Activated naive CD8-positive, alpha-beta T cell treated with anti-CD3 and anti-CD28 coated beads, Interleukin-2, amount 50 U/mL, for 24 hours (primary cell): Measurements from ENCODE around the gene MKNK2.

ENCODE experiments used
- ATAC-seq: fragments of 150-1000 bp; cut with Tn5 transposase; one replicate; pipeline ENCODE4 v1.10.0; 2021
- DNase-seq: peaks from one replicate; pipeline ENCODE4 v3.0.0; 2021
- H3K27ac Mint-ChIP-seq: one replicate; pipeline ENCODE4 v1.8.0; 2021; ENCODE audit warnings: mild to moderate bottlenecking, mixed read lengths
- H3K27me3 Mint-ChIP-seq: one replicate; pipeline ENCODE4 v1.8.0; 2021; ENCODE audit warnings: mixed read lengths
- H3K36me3 Mint-ChIP-seq: one replicate; pipeline ENCODE4 v1.8.0; 2021; ENCODE audit warnings: low read depth, mixed read lengths
- H3K4me1 Mint-ChIP-seq: one replicate; pipeline ENCODE4 v1.8.0; 2021; ENCODE audit warnings: mixed read lengths
- H3K4me3 Mint-ChIP-seq: one replicate; pipeline ENCODE4 v1.8.0; 2021; ENCODE audit warnings: mild to moderate bottlenecking, moderate library complexity, mixed read lengths
- H3K9me3 Mint-ChIP-seq: one replicate; pipeline ENCODE4 v1.8.0; 2021; ENCODE audit warnings: mixed read lengths

Gene MKNK2

DNA sequence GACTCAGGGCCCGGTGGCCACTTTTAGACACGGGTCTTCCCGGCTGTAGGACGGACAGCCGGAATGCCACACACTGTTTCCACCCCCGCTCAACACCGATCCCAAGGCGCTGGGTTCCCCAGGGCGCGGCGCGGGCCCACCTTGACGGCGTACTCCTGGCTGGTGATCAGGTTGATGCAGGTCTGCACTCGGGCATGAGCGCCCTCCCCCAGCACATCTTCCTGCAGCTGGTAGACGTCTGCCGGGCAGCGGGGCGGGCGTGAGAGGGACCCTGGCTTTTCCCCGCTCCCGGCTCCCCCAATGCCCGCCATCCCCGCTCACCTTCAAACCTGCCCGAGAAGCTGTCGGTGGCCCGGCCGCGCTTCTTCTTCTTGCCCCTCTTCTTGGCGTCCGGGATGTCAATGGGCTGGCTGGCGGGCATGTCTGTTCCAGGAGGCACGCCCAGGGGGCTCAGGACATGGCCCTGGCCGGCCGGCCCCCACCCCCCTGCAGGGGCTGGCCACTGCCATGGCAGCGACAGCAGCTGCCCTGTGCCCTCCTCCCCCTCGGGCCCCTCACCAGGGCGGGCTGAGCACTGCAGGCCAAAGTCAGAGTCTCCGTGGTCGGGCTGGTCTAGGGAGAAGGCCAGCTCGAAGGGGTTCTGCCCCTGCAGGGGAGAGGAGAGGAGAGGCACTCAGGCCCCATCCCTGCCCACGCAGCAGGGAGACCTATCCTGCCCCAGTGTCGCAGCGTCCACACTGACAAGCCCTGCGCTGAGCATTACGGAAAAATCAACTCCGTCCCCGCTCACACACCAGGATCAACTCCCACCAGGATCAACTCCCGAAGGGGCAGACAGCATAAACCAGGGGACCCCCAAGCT, 4.8 kb downstream of the MKNK2 start:
- DNase-seq (no peak), ATAC-seq (no peak)
- Mint-ChIP-seq H3K4me3 (no peak overlapping the region), H3K9me3 (no peaks in the 10 kb centered on the region), H3K36me3 (no peaks in the 10 kb centered on the region), H3K4me1 (peaks cover 45% of the 10 kb centered on the region), H3K27me3 (no peaks in the 10 kb centered on the region), H3K27ac (no peak overlapping the region)

DNA sequence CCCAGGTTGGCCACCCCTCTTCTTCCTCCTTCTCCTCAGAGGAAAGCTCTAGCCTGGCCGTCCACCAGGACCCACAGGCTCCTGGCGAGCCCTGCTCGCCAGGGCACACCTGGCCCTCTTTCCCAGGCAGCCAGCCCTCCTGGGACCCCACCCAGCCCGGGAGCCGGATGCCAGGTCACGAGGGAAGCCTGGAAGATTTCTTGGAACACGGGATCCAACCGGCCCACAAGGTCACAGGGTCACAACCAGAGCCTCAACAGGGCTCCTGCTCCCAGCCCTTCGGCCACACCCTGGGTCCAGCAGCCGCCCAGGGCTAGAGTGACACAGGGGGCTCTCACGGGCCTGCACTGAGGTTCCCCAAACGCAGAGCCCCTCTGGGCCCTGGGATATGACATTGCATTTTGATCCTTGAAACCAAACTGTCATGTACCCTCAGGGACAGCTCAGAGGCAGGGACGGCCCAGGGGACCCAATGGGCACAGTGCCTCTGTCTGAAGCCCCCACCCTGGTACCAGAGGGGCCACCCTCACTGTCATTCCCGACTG, 5.5 kb downstream of the MKNK2 start:
- Mint-ChIP-seq H3K4me3 (no peak overlapping the region), H3K36me3 (peaks cover 3% of the 10 kb centered on the region), H3K4me1 (peaks cover 49% of the 10 kb centered on the region), H3K27me3 (no peaks in the 10 kb centered on the region), H3K9me3 (no peaks in the 10 kb centered on the region), H3K27ac (no peak overlapping the region)
- DNase-seq (no peak), ATAC-seq (no peak)

DNA sequence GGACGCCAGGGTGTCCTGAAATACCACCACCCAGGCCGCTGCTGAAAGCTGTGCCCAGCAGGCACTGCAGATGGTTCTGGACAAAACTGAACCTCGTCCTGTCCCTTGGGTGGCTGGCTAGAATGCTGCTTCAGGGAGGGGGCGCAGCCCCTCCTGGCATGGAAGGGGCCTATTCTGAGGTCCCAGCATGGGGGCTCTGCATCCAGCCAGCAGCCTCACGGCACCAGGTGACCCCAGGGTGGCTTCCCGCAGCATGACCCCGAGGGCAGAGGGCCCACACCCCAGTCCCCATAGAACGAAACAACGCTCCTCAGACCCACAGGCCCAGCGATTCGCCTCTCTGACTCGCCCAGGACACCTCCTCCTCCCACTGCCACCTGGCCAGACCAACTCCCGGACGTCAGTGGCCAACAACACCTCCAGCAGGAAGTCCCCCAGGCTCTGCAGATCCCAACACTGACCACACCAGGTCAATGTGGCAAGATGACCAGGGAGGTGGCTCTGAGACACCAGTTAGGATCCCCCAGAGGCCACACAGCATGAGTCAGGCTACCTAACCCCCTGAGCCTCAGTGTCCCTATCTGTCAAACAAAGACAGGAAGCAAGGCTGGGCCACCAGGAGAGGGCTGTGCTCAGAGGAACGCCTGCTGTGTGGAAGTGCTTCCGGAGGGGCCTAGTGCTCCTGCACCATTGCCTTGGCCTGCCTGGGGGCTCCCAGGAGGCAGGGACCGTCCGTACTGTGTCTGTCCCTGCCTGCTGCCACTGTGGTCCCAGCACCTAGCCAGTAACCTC, 6.1 kb downstream of the MKNK2 start:
- ATAC-seq = no peak
- H3K27ac Mint-ChIP-seq = no peak overlapping the region
- H3K4me1 Mint-ChIP-seq = peaks cover 47% of the 10 kb centered on the region
- no peak overlapping the region for H3K4me3 Mint-ChIP-seq
- H3K27me3 Mint-ChIP-seq = no peaks in the 10 kb centered on the region
- no peak for DNase-seq
- H3K9me3 Mint-ChIP-seq = no peaks in the 10 kb centered on the region
- H3K36me3 Mint-ChIP-seq = peaks cover 3% of the 10 kb centered on the region

DNA sequence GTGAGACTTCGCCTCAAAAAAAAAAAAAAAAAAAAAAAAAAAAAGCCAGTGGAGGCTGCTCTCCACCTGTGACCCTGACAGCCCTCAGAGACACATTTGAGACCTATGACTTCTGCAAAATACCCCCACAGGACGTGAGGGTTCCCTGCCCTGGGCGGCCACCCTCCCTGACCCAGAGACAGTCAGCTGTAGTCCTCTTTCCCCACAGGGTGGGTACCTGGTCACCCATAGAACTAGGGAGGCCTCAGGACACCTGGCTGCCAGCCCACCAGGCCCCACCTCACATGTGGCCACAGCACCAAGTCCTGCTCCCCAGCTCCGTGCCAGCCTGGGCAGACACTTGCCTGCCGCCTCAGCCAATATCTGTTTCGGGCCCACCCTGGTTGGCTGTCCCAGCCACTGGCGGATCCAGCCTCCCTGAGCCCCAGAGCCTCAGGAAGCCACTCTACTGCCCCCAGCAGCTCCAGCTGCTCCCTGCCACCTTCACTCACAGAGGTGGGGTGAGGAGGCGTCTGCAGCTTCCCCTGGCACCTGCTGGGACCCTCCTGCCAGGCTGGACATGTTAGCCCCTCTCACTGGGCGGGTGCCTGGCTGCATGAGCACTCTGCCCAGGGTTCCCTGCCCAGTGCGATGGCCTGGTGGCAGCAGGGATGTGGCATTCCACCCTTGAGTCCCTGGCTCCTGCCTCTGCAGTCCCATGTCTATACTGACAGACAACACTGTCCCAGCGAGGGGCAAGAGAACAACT, 6.9 kb downstream of the MKNK2 start:
- ATAC-seq (no peak), DNase-seq (no peak)
- Mint-ChIP-seq H3K27me3 (no peaks in the 10 kb centered on the region), H3K4me1 (peaks cover 41% of the 10 kb centered on the region), H3K36me3 (peaks cover 3% of the 10 kb centered on the region), H3K4me3 (no peak overlapping the region), H3K27ac (no peak overlapping the region), H3K9me3 (no peaks in the 10 kb centered on the region)

DNA sequence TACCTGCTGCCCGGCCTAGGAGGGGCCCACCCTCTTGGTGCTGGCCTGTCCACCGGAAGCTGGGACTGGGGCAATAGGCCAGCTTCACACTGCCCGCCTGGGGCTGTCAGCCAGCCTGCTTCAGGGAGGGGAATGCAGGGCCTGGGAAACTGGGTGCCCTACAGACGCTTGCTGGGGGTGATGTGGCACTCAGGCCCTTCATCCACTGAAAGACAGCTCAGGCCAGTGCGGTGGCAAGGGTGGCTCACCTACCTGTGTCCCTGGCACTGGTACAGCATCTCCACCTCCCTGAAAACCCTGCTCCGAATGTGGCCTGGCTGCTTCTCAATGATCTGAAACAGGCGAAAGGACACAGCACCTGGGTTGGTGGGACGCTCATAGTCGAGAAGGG, 7.8 kb downstream of the MKNK2 start:
- ATAC-seq = no peak
- Mint-ChIP-seq H3K27ac (peak overlapping the region; percentile 64), H3K9me3 (no peaks in the 10 kb centered on the region), H3K27me3 (no peaks in the 10 kb centered on the region), H3K4me3 (peak overlapping the region; percentile 62), H3K4me1 (peaks cover 34% of the 10 kb centered on the region), H3K36me3 (peaks cover 3% of the 10 kb centered on the region)
- no peak for DNase-seq

DNA sequence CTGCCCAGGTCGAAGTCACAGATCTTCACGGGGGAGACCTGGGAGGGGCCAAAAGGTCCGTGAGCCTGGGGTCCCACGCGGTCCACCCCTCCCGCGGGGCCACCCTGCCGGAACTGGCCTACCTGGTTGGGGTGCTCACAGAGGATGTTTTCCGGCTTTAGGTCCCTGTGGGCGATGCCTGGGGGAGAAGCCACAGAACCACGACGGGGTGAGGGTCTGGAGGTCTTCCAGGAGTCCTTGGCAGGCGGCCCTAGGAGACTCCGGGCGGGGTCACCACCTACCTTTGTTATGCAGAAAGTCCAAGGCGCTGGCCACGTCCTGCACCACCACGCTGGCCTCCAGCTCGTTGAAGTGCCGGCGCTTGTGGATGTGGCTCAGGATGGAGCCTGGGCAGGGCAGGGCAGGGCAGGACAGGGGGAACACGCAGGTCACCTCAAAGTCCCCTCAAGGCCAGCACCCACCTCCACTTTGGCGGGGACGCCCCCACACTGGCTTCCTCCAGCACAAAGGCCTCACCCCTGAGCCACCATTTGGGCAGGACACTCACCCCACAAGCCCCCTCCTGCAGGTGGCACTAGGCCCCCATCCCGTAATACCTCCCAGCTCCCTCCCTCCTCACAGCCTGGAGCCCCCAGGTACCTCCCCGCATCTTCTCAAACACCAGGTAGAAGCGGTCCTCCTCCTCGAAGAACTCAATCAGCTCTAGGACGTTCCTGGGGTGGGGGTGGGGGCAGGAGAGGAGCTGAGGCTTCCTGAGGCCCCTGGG, 8.4 kb downstream of the MKNK2 start:
- H3K36me3 Mint-ChIP-seq = peaks cover 3% of the 10 kb centered on the region
- H3K27ac Mint-ChIP-seq = peak overlapping the region; percentile 64
- peaks cover 29% of the 10 kb centered on the region for H3K4me1 Mint-ChIP-seq
- peak overlapping the region; percentile 62 for H3K4me3 Mint-ChIP-seq
- H3K9me3 Mint-ChIP-seq = no peaks in the 10 kb centered on the region
- no peak for ATAC-seq
- no peaks in the 10 kb centered on the region for H3K27me3 Mint-ChIP-seq
- DNase-seq = no peak

DNA sequence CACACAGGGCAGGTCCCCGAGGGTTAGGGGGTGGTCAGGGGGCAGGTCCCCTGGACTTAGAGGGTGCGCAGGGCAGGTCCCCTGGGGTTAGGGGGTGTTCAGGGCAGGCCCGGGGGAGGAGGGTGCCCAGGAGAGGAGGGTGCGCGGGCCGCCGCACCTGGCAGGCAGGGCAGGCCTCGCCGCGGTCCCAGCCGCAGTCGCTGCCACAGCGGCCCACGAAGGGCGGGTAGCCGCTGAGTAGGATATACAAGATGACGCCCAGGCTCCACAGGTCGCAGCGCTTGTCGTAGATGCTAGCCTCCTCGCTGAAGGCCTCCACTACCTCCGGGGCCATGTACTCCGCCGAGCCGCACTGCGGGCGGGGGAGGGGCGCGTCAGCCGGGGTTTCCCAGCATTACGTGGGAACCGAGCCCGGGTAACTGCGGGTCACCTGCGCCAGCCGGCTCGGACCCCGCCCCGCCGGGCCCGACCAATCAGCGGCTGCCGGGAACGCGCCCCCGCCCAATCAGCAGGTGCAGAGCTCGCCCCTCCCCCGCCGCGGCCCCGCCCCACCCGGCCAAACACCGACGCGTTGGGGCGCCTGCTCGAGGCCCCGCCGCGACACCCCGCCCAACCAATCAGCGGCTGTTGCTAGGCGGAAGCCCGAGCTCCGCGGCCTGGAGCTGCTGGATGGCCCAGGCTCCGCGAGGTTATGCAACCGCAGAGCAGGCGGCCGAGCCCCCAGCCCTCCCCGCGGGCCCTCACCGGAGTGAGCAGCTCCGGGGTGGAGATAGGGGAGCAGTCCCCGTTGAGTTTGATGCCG, 9.2 kb downstream of the MKNK2 start:
- Mint-ChIP-seq H3K27ac (peak overlapping the region; percentile 84), H3K27me3 (no peaks in the 10 kb centered on the region), H3K4me1 (peaks cover 25% of the 10 kb centered on the region), H3K4me3 (peak overlapping the region; percentile 70), H3K9me3 (no peaks in the 10 kb centered on the region), H3K36me3 (peaks cover 3% of the 10 kb centered on the region)
- DNase-seq = peak; percentile 100
- peak; percentile 90 for ATAC-seq

DNA sequence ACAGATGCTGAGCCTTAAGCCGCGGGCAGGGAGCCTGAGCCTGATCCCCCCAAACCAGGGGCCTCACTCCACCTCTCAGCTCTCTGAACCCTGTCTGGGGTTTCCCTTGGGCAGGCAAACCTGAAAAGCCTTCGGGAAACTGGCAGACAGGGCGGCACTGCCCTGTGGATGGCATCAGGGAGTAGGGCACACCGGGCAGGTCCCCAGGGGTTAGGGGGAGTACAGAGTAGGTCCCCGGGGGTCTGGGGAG, 9.7 kb downstream of the MKNK2 start:
- Mint-ChIP-seq H3K27me3 (no peaks in the 10 kb centered on the region), H3K27ac (peak overlapping the region; percentile 84), H3K4me1 (peaks cover 22% of the 10 kb centered on the region), H3K4me3 (peak overlapping the region; percentile 70), H3K9me3 (no peaks in the 10 kb centered on the region), H3K36me3 (peaks cover 3% of the 10 kb centered on the region)
- DNase-seq = no peak
- no peak for ATAC-seq

DNA sequence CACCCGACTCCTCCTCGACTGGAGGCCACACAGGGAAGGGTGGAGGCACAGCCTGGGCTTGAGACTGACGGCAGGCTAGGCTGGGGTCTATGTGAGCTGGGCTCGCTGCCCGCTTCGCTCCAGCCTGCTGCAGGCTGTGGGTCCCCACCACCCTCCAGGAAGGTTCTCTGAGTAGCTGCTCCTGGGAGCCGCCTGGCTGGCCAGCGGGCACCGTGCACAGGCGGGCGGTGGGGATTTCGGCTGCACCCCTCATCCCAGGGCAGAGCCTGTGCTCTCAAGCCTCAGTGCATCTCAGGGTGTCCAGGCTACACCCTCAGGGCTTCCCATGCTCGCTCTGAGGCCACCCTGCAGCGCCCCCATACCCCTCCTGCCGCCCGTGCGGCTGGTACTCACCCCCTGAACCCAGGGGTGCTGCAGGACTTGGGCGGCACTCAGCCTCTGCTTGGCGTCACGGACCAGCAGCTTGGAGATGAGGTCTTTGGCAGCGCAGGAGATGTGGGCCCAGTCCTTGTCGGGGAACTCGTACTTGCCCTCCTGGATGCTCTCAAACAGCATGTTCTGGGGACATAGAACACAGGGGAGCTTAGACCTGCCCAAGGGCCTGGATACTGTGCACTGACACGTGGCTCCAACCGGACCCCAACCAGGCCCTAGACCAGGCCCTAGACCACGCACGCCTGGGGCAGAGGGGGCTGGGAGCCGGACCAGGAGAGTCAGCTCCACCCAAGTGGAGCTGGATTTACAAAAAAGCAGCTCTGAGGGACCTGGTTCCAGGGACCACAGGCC, 10.2 kb downstream of the MKNK2 start:
- peak overlapping the region; percentile 70 for H3K4me3 Mint-ChIP-seq
- ATAC-seq (no peak), DNase-seq (no peak)
- H3K36me3 Mint-ChIP-seq = peaks cover 3% of the 10 kb centered on the region
- H3K9me3 Mint-ChIP-seq = no peaks in the 10 kb centered on the region
- H3K27me3 Mint-ChIP-seq = no peaks in the 10 kb centered on the region
- peaks cover 22% of the 10 kb centered on the region for H3K4me1 Mint-ChIP-seq
- H3K27ac Mint-ChIP-seq = peak overlapping the region; percentile 84

DNA sequence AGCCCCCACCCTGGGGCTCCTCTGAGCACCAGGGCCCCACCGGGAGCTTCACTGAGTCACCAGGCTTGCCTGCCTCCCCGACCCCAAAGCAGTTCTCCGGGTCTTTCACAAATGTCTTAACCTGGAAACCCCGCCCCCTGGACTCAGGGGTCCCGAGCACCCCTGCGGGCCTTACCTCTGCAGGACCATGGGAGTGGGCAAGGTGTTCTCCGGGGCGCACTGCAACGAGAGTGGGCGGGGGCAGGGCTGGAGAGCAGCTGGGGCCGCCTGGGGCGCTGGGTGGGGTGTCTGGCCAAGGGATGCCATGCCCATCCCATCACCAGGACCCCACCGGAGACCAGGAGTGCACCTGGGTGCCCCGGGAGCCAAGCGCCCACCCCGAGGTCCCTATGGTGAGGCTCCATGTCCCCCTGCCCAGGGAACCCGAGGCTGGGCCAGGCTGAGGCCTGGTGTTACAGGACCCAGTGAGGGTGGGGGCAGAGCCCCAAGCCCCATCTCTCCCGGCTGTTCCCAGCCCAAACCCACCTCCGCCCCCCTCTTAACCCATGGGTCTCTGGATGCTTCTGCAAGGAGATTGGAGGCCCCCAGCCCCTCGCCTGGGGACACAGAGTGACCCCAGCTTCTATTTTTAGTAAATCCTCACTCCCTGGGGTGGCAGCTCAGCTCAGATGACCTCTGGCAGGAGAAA, 10.9 kb downstream of the MKNK2 start:
- Mint-ChIP-seq H3K4me3 (no peak overlapping the region), H3K4me1 (peaks cover 22% of the 10 kb centered on the region), H3K27ac (no peak overlapping the region), H3K36me3 (peaks cover 3% of the 10 kb centered on the region), H3K27me3 (no peaks in the 10 kb centered on the region), H3K9me3 (no peaks in the 10 kb centered on the region)
- ATAC-seq = no peak
- DNase-seq = no peak

DNA sequence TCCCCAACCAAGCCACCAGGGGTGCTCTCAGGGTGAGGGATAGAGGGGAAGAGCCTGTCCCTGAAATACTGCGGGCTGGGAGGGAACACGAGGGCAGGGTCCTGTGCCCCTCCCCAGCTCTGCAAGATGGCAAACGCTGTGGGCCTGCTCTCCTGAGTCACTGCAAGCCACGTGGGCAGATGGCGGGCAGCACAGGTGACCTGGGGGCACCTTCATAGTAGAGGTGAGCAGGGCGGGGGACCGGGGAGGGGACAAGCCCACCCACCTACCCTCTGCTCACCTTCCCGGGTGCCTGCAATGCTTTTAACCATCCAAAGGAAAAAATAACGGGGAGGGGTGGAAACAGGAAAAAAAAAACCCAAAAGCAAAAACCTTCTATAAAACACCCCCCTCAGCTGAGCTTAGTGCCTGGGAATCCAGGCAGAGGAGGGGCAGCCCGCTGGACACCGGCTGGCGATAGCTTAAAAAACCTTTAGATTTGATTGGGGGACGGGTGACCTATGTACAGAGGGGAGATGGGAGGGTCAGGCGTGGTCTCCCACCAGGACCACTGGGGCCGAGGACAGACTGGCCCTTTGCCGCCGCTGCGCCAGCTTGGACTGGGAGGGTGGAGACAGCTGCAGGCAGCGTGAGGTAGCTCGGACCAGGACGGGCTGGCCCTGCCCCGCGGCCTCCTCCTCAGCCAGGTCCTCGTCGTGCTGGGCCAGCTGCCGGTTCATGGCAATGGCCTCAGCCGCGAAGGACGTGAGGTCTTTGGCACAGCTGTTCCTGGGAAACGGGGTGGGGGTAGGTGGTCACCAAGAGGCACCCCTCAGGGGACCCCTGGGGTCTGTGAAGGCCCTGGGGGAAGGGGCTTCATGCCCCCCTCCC, 11.7 kb downstream of the MKNK2 start:
- no peak overlapping the region for H3K27ac Mint-ChIP-seq
- H3K4me1 Mint-ChIP-seq = peaks cover 18% of the 10 kb centered on the region
- DNase-seq (no peak), ATAC-seq (no peak)
- no peaks in the 10 kb centered on the region for H3K9me3 Mint-ChIP-seq
- no peak overlapping the region for H3K4me3 Mint-ChIP-seq
- H3K27me3 Mint-ChIP-seq = no peaks in the 10 kb centered on the region
- peaks cover 3% of the 10 kb centered on the region for H3K36me3 Mint-ChIP-seq
